Osteoblast (primary cell): ENCODE measurements around the gene KCNH6. TPM values are rescaled to one million over a fixed set of nuclear protein-coding genes. Genes with fewer than 3 reads are reported as not detected.

Source experiments
- DNase-seq: peaks from one replicate; pipeline ENCODE4 v3.0.0; 2011; ENCODE audit warnings: low spot score, mixed read lengths; ENCODE audit not compliant: insufficient read length; ENCODE audit errors: missing footprints
- H2AFZ ChIP-seq: 2 replicates; pipeline ENCODE4 v1.6.0; 2011; ENCODE audit warnings: mild to moderate bottlenecking, low read length
- H3K27ac ChIP-seq: 2 replicates; pipeline ENCODE4 v1.5.1; 2011; ENCODE audit warnings: mild to moderate bottlenecking, low read depth, low read length, moderate library complexity
- H3K27me3 ChIP-seq: 2 replicates; pipeline ENCODE4 v1.6.0; 2012; ENCODE audit warnings: mild to moderate bottlenecking, control low read depth, inconsistent platforms, low read length, moderate library complexity; ENCODE audit not compliant: insufficient read depth
- H3K36me3 ChIP-seq: 2 replicates; pipeline ENCODE4 v1.5.1; 2011; ENCODE audit warnings: mild to moderate bottlenecking, low read length, control low read depth, moderate library complexity; ENCODE audit not compliant: insufficient read depth
- H3K4me1 ChIP-seq: 2 replicates; pipeline ENCODE4 v1.5.1; 2011; ENCODE audit warnings: mild to moderate bottlenecking, low read length, control low read depth, moderate library complexity; ENCODE audit not compliant: insufficient read depth
- H3K4me2 ChIP-seq: 2 replicates; pipeline ENCODE4 v1.6.0; 2011; ENCODE audit warnings: mild to moderate bottlenecking, low read length; ENCODE audit not compliant: insufficient read depth
- H3K4me3 ChIP-seq: fragments of 200-600 bp; sonication (generic); 3 replicates; pipeline ENCODE4 v1.5.1; 2012; ENCODE audit warnings: mild to moderate bottlenecking, low read length, inconsistent platforms; ENCODE audit not compliant: insufficient read depth
- H3K79me2 ChIP-seq: 2 replicates; pipeline ENCODE4 v1.6.0; 2012; ENCODE audit warnings: mild to moderate bottlenecking, low read length, control low read depth, inconsistent platforms; ENCODE audit not compliant: insufficient read depth
- H3K9me3 ChIP-seq: 2 replicates; pipeline ENCODE4 v1.5.1; 2011; ENCODE audit warnings: low read depth, low read length, control low read depth
- H4K20me1 ChIP-seq: 2 replicates; pipeline ENCODE4 v1.6.0; 2012; ENCODE audit warnings: mild to moderate bottlenecking, low read length, control low read depth; ENCODE audit not compliant: insufficient read depth
- total RNA-seq: library from RNA; depleted of rRNA; stranded (reverse); fragments of >200 nt; gene quantifications from 2 replicates; pipeline ENCODE4 v1.2.3, GENCODE V29; 2012
- TF ChIP-seq, protein P1 (sequence below): IDR thresholded peaks from 2 replicates; pipeline ENCODE4 v1.5.1; 2011; ENCODE audit warnings: mild to moderate bottlenecking, low read depth, low read length, moderate library complexity; ENCODE audit errors: extremely low read depth

Gene KCNH6
- total RNA-seq, 1 donor: not detected

DNA sequence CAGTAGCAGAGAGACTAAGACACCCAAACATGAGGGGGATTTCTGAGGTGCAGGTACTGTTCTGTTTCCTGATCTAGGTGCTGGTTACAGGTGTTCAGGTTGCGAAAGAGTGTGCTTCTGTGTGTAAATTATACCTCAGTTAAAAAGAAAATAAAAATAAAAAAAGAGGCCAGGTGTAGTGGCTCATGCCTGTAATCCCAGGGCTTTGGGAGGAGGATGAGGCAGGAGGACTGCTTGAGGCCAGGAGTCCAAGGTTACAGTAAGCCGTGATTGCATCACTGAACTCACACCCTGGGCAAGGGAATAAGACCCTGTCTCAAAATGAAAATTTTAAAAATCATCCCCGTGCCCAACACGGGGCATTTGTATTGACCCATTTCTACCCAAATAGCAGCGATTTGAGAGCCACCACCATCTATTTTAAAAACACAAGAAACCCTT, 23.9 kb downstream of the KCNH6 start:
- H3K79me2 ChIP-seq: peaks cover 17% of the 10 kb centered on the region
- no peak for DNase-seq
- H3K9me3 ChIP-seq: no peaks in the 10 kb centered on the region

DNA sequence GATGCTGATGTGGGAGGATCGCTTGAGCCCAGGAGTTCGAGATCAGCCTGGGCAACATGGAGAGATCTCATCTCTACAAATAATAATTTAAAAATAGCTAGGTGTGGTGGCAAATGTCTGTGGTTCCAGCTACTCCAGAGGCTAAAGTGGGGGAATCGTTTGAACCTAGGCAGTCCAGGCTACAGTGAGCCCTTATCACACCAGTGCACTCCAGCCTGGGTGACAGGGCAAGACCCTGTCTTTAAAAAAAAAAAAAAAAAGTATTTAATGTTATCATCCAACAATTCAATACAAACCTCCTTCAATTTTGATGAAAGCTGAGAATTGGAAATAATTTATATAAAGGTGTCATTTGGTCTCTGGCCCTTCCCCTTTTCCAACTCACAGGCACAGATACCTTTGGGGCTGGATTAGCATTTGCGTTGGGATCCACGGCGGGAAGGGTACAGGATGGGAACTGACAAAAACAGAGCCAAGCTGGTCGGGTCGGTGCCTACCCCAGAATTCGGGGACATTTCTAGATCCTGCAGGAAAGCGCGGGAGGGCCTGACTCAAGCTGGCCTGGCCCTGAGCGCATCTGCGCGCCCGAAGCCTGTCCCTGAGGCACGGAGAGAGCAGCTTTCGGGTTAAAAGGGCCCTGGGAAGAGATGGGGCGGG, 26.3 kb downstream of the KCNH6 start:
- H3K36me3 ChIP-seq: peaks cover 5% of the 10 kb centered on the region
- peak overlapping the region; percentile 97 for H2AFZ ChIP-seq
- H3K27me3 ChIP-seq: no peaks in the 10 kb centered on the region
- TF ChIP-seq, protein P1, sequence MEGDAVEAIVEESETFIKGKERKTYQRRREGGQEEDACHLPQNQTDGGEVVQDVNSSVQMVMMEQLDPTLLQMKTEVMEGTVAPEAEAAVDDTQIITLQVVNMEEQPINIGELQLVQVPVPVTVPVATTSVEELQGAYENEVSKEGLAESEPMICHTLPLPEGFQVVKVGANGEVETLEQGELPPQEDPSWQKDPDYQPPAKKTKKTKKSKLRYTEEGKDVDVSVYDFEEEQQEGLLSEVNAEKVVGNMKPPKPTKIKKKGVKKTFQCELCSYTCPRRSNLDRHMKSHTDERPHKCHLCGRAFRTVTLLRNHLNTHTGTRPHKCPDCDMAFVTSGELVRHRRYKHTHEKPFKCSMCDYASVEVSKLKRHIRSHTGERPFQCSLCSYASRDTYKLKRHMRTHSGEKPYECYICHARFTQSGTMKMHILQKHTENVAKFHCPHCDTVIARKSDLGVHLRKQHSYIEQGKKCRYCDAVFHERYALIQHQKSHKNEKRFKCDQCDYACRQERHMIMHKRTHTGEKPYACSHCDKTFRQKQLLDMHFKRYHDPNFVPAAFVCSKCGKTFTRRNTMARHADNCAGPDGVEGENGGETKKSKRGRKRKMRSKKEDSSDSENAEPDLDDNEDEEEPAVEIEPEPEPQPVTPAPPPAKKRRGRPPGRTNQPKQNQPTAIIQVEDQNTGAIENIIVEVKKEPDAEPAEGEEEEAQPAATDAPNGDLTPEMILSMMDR: no peak
- peaks cover 40% of the 10 kb centered on the region for H3K79me2 ChIP-seq
- peaks cover 19% of the 10 kb centered on the region for H3K4me1 ChIP-seq
- no peak for DNase-seq
- H3K27ac ChIP-seq: peak overlapping the region; percentile 85
- H3K4me3 ChIP-seq: peak overlapping the region; percentile 97
- no peaks in the 10 kb centered on the region for H3K9me3 ChIP-seq
- peak overlapping the region; percentile 96 for H3K4me2 ChIP-seq
- H4K20me1 ChIP-seq: peaks cover 32% of the 10 kb centered on the region

More for the DNA sequence above, 23.9 kb downstream of the KCNH6 start:
- no peaks in the 10 kb centered on the region for H3K36me3 ChIP-seq
- TF ChIP-seq, protein P1: no peak
- no peak overlapping the region for H3K4me2 ChIP-seq
- H3K27ac ChIP-seq: no peak overlapping the region
- H4K20me1 ChIP-seq: peaks cover 11% of the 10 kb centered on the region
- H3K4me1 ChIP-seq: peaks cover 11% of the 10 kb centered on the region
- H3K4me3 ChIP-seq: no peak overlapping the region
- no peak overlapping the region for H2AFZ ChIP-seq
- no peaks in the 10 kb centered on the region for H3K27me3 ChIP-seq

DNA sequence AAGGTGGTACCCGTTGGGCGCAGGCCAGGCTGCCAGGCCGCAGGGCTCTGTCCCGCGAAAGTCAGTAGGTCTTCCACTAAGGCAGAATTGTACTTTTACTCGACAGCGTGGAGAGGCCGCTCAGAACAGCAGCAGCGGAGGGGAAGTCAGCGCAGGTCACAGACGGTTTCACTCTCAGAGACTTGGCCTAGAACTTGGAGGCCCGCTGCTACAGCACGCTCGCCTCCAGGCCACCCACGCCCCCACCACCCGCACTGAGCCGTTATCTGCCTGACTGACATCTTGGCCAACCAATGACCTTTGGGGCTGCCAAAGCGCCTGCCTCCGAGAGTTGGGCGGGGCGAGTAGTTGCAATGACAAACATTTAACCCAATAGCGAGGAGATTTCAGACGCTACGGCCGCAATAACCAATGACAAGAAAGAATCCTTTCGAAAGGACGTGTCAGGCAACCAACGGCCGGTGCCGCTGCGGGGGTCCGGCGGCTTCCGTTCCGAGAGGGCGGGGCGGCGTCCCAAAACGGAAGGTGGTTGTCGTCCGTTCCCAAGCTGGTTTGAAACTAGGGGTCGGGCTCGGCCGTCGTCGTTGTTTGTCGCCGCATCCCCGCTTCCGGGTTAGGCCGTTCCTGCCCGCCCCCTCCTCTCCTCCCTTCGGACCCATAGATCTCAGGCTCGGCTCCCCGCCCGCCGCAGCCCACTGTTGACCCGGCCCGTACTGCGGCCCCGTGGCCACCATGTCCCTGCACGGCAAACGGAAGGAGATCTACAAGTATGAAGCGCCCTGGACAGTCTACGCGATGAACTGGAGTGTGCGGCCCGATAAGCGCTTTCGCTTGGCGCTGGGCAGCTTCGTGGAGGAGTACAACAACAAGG, 27.0 kb downstream of the KCNH6 start, which contains the start of gene DCAF7:
Gene DCAF7, plus strand, starts transcription at position 532 of the 871 bp plus-strand sequence. Its CDS starts 201 bp downstream, at position 733.
- TF ChIP-seq, protein P1: no peak
- DNase-seq: peak; percentile 100
- Histone ChIP-seq H3K4me1 (peaks cover 19% of the 10 kb centered on the region), H3K79me2 (peaks cover 48% of the 10 kb centered on the region), H4K20me1 (peaks cover 40% of the 10 kb centered on the region), H3K9me3 (no peaks in the 10 kb centered on the region), H3K27me3 (no peaks in the 10 kb centered on the region), H3K36me3 (peaks cover 5% of the 10 kb centered on the region), H3K4me2 (peak within 1 kb of the TSS; percentile 96), H3K27ac (peak within 1 kb of the TSS; percentile 88), H2AFZ (peak within 1 kb of the TSS; percentile 97), H3K4me3 (peak within 1 kb of the TSS; percentile 97)
